ENCODE data around the gene HS3ST3A1. TPM values are rescaled to one million over a fixed set of nuclear protein-coding genes. Genes with fewer than 3 reads are reported as not detected.

The HS3ST3A1 gene
- total and polyA plus RNA-seq, 2 experiments from 2014 or later = 39.2 to 85.1 TPM

DNA sequence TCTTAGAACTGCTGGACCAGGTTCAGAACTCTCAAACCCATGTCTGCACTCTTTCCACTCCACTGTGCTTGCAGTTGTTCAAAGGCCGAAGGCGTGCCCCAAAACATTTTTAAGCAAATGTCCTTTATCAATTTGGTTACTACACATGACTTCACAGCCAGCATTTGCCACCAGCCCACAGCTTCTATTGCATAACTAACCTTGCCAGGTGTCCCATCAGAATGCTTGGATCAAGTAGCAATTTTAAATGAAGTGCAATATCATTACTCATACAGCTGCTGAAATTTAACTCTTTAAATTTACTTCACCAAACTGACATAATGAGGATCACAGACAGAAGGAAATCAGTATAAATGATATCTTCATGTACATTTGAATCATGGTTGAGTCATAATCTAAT lies 29.8 kb upstream of the HS3ST3A1 start:
- TF ChIP-seq EZH2phosphoT487 (IDR thresholded peaks at IDR 0.05; ENCODE audit: insufficient read depth, low read depth) = no peak
- TF ChIP-seq EZH2 (IDR thresholded peaks at IDR 0.05; ENCODE audit: insufficient read depth, poor library complexity, severe bottlenecking) = no peak
- Histone ChIP-seq H3K4me2 (ENCODE audit: unreplicated experiment) (no peak overlapping the region), H2AFZ (no peak overlapping the region), H3K36me3 (ENCODE audit: low read depth) (no peaks in the 10 kb centered on the region), H3F3A (ENCODE audit: insufficient read depth) (no peaks in the 10 kb centered on the region), H3K9me2 (ENCODE audit: insufficient read depth) (no peaks in the 10 kb centered on the region), H3K4me1 (ENCODE audit: insufficient read depth) (peaks cover 12% of the 10 kb centered on the region), H3K9ac (no peak overlapping the region), H4K20me1 (ENCODE audit: insufficient read depth) (no peaks in the 10 kb centered on the region), H3K27me3 (replicated peaks; ENCODE audit: insufficient read depth) (no peaks in the 10 kb centered on the region), H3K9me3 (ENCODE audit: low read depth) (no peaks in the 10 kb centered on the region), H3K27ac (no peak overlapping the region), H3K79me2 (ENCODE audit: insufficient read depth) (no peaks in the 10 kb centered on the region), H3K4me3 (no peak overlapping the region)
- in situ Hi-C loops (cut with MboI) = no loop called here
- 91 to 100% methylated on average over 2 of the region's 2 CpGs for WGBS, 2 experiments (ENCODE audit: low coverage in 1 of 2, low lambda C conversion rate in 2 of 2, missing lambda C conversion rate in 2 of 2)
- peak; percentile 2 for DNase-seq

DNA sequence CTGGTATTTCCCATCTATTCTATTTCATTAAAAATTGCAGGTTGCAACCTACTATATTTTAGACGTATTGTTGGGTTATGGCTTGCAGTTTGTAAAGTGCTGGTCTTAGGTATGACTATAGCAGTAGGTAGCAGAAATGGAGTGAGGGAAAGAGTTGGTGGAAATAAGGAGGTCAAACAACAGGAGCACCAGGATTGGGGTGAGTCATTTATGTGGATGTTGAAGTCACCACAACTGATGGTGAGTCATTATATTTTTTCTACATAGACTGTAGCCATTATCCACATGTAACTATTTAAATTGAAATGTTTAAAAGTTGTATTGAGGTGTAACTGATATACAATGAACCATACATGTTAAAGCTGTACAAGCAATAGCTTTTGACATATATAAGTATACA lies 25.0 kb upstream of the HS3ST3A1 start:
- no peak for TF ChIP-seq EZH2 (IDR thresholded peaks at IDR 0.05; ENCODE audit: insufficient read depth, poor library complexity, severe bottlenecking)
- no peak for TF ChIP-seq EZH2phosphoT487 (IDR thresholded peaks at IDR 0.05; ENCODE audit: insufficient read depth, low read depth)
- 69 to 70% methylated on average over 1 of the region's 1 CpG for WGBS, 2 experiments (ENCODE audit: low coverage in 1 of 2, low lambda C conversion rate in 2 of 2, missing lambda C conversion rate in 2 of 2)
- in situ Hi-C loops (cut with MboI) = no loop called here

DNA sequence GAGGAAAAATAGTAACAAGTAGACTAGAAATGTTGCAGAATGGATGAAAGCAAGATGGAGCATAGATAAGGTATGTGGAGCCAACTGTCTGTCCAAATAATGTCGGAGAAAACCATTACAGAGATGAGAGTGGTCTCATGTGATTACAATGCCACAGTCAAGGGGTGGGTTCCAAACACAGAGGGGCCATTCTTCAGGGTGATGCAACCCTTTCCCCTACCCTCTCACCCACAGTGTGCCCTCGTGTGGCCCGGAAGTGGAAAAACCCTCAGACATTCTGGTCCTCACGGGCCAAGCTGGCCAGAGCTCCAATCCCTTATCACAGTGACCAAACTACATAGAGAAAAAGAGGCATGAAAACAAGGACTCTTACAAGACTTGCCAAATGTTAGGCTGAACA lies 17.7 kb upstream of the HS3ST3A1 start:
- 83 to 96% methylated on average over 4 of the region's 4 CpGs for WGBS, 2 experiments (ENCODE audit: low coverage in 1 of 2, low lambda C conversion rate in 2 of 2, missing lambda C conversion rate in 2 of 2)
- in situ Hi-C loops (cut with MboI) = no loop called here
- Histone ChIP-seq H3K9me2 (ENCODE audit: insufficient read depth) (no peaks in the 10 kb centered on the region), H3K9me3 (ENCODE audit: low read depth) (no peaks in the 10 kb centered on the region), H4K20me1 (ENCODE audit: insufficient read depth) (no peaks in the 10 kb centered on the region), H3K79me2 (ENCODE audit: insufficient read depth) (no peaks in the 10 kb centered on the region), H3K9ac (no peak overlapping the region), H3K4me1 (ENCODE audit: insufficient read depth) (no peaks in the 10 kb centered on the region), H3K27me3 (replicated peaks; ENCODE audit: insufficient read depth) (no peaks in the 10 kb centered on the region), H3K4me2 (ENCODE audit: unreplicated experiment) (no peak overlapping the region), H3K36me3 (ENCODE audit: low read depth) (no peaks in the 10 kb centered on the region), H3K27ac (no peak overlapping the region), H3F3A (ENCODE audit: insufficient read depth) (no peaks in the 10 kb centered on the region), H3K4me3 (no peak overlapping the region), H2AFZ (no peak overlapping the region)
- no peak for TF ChIP-seq EZH2 (IDR thresholded peaks at IDR 0.05; ENCODE audit: insufficient read depth, poor library complexity, severe bottlenecking)
- no peak for TF ChIP-seq EZH2phosphoT487 (IDR thresholded peaks at IDR 0.05; ENCODE audit: insufficient read depth, low read depth)
- no peak for DNase-seq

More for the DNA sequence above, 25.0 kb upstream of the HS3ST3A1 start:
- Histone ChIP-seq H4K20me1 (ENCODE audit: insufficient read depth) (no peaks in the 10 kb centered on the region), H2AFZ (no peak overlapping the region), H3K4me3 (no peak overlapping the region), H3F3A (ENCODE audit: insufficient read depth) (no peaks in the 10 kb centered on the region), H3K9me2 (ENCODE audit: insufficient read depth) (no peaks in the 10 kb centered on the region), H3K27me3 (replicated peaks; ENCODE audit: insufficient read depth) (no peaks in the 10 kb centered on the region), H3K4me2 (ENCODE audit: unreplicated experiment) (no peak overlapping the region), H3K36me3 (ENCODE audit: low read depth) (no peaks in the 10 kb centered on the region), H3K79me2 (ENCODE audit: insufficient read depth) (no peaks in the 10 kb centered on the region), H3K9ac (no peak overlapping the region), H3K9me3 (ENCODE audit: low read depth) (no peaks in the 10 kb centered on the region), H3K4me1 (ENCODE audit: insufficient read depth) (peaks cover 8% of the 10 kb centered on the region), H3K27ac (no peak overlapping the region)
- DNase-seq = peak; percentile 87

DNA sequence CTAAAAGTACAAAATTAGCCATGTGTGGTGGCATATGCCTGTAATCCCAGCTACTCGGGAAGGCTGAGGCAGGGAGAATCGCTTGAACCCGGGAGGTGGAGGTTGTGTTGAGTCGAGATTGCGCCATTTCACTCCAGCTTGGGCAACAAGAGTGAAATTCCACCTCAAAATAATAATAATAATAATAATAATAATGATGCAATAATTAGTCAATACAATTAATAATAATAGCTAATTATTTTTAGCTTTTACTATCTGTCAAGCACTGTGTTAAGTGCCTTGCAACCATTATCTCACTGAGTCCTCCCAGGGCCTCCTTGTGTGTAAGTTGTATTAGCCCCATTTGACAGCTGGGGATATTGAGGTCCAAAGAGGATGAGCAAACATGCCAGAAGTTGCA lies 14.3 kb upstream of the HS3ST3A1 start:
- no peaks in the 10 kb centered on the region for H3K9me3 ChIP-seq (ENCODE audit: low read depth)
- no peaks in the 10 kb centered on the region for H4K20me1 ChIP-seq (ENCODE audit: insufficient read depth)
- no peaks in the 10 kb centered on the region for H3F3A ChIP-seq (ENCODE audit: insufficient read depth)
- no peak overlapping the region for H3K9ac ChIP-seq
- WGBS, 2 experiments (ENCODE audit: low coverage in 1 of 2, low lambda C conversion rate in 2 of 2, missing lambda C conversion rate in 2 of 2) = 71 to 81% methylated on average over 5 of the region's 5 CpGs
- H3K4me1 ChIP-seq (ENCODE audit: insufficient read depth) = no peaks in the 10 kb centered on the region
- H2AFZ ChIP-seq = no peak overlapping the region
- H3K79me2 ChIP-seq (ENCODE audit: insufficient read depth) = no peaks in the 10 kb centered on the region
- TF ChIP-seq EZH2phosphoT487 (IDR thresholded peaks at IDR 0.05; ENCODE audit: insufficient read depth, low read depth) = no peak
- TF ChIP-seq EZH2 (IDR thresholded peaks at IDR 0.05; ENCODE audit: insufficient read depth, poor library complexity, severe bottlenecking) = no peak
- H3K27me3 ChIP-seq (replicated peaks; ENCODE audit: insufficient read depth) = no peaks in the 10 kb centered on the region
- no peak for DNase-seq
- no peak overlapping the region for H3K27ac ChIP-seq
- no peak overlapping the region for H3K4me2 ChIP-seq (ENCODE audit: unreplicated experiment)
- no peaks in the 10 kb centered on the region for H3K9me2 ChIP-seq (ENCODE audit: insufficient read depth)
- H3K4me3 ChIP-seq = no peak overlapping the region
- in situ Hi-C loops (cut with MboI) = no loop called here
- H3K36me3 ChIP-seq (ENCODE audit: low read depth) = no peaks in the 10 kb centered on the region

DNA sequence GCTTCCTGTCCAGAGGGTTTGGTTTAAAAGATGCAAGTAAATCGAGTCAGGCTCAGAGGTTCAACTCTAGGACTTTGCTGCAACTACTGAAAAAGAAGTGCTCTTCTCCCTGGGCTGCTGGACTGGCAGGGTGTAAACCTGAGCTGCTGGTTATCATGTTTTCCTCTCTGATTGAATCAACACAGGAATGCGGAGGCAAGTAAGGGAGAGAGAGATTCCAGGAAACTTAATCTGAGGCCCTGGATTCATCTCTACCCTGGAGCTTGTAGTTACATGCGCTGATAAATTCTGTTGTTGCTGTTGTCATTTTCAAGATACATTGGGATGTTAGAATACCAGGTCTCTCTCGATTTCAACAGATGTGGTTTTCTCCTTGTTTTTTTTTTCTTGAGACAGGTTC lies 8.2 kb upstream of the HS3ST3A1 start:
- no peaks in the 10 kb centered on the region for H3K79me2 ChIP-seq (ENCODE audit: insufficient read depth)
- no peaks in the 10 kb centered on the region for H4K20me1 ChIP-seq (ENCODE audit: insufficient read depth)
- no peaks in the 10 kb centered on the region for H3K27me3 ChIP-seq (replicated peaks; ENCODE audit: insufficient read depth)
- no peaks in the 10 kb centered on the region for H3F3A ChIP-seq (ENCODE audit: insufficient read depth)
- WGBS, 2 experiments (ENCODE audit: low coverage in 1 of 2, low lambda C conversion rate in 2 of 2, missing lambda C conversion rate in 2 of 2) = 71 to 83% methylated on average over 4 of the region's 4 CpGs
- in situ Hi-C loops (cut with MboI) = no loop called here
- no peak overlapping the region for H3K4me3 ChIP-seq
- no peaks in the 10 kb centered on the region for H3K9me3 ChIP-seq (ENCODE audit: low read depth)
- no peak overlapping the region for H3K9ac ChIP-seq
- no peak overlapping the region for H2AFZ ChIP-seq
- no peaks in the 10 kb centered on the region for H3K4me1 ChIP-seq (ENCODE audit: insufficient read depth)
- no peaks in the 10 kb centered on the region for H3K9me2 ChIP-seq (ENCODE audit: insufficient read depth)
- no peaks in the 10 kb centered on the region for H3K36me3 ChIP-seq (ENCODE audit: low read depth)
- TF ChIP-seq EZH2phosphoT487 (IDR thresholded peaks at IDR 0.05; ENCODE audit: insufficient read depth, low read depth) (no peak), EZH2 (IDR thresholded peaks at IDR 0.05; ENCODE audit: insufficient read depth, poor library complexity, severe bottlenecking) (no peak)
- no peak overlapping the region for H3K27ac ChIP-seq
- no peak overlapping the region for H3K4me2 ChIP-seq (ENCODE audit: unreplicated experiment)
- DNase-seq = no peak

All from GM23248 (cell line).